HG02852 (cell line): ENCODE data around the gene BIN1.

Experiments used
- ATAC-seq: cut with Tn5 transposase; IDR thresholded peaks from one replicate; pipeline ENCODE4 v1.9.1; 2021; ENCODE audit warnings: mild to moderate bottlenecking, moderate library complexity; ENCODE audit not compliant: unreplicated experiment

The BIN1 gene

DNA sequence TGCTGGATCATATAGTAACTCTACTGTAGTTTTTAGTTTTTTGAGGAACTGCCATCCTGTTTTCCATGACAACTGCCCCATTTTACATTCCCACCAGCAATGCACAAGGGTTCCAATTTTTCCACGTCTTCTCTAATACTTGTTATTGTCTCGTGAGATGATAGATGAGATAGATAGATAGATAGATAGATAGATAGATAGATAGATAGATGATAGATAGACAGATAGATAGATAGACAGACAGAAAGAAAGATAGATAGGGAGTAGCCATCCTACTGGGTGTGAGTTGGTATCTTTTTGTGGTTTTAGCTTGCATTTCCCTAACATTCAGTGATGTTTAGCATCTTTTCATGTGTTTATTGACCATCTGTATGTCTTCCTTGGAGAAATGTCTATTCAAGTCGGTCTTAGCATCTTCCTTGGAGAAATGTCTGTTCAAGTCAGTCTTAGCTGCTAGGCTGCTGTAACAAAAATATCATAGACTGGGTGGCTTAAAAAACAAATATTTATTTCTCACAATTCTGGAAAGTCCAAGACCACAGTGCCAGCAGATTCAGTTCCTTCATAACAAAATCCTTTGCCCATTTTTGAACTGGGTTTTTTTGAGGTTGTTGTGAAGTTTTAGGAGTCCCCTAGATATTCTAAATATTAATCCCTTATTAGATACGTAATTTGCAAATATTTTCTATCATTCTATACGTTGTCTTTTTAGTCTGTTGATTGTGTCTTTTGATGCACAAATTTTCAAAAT lies 98.5 kb downstream of the BIN1 start:
- ATAC-seq, result no peak

DNA sequence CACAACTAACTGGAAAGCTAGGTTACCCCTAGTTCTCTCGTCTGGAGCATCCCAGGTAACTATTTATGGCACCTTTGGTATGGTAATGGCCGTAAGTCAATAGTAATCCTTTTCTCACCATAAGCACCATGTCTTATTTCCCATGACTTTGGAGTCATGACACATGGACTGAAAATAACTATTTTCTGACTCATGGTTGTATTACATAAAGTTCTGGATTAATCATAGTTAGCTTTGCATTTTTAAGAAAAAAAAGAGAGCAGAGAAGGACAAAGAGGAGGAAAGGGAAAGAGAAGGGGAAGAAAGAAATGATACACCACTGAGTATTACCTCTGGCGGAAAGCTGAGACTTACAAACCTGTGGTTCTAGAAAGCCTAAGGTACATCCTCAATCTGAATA lies 99.3 kb downstream of the BIN1 start:
- no peak for ATAC-seq

DNA sequence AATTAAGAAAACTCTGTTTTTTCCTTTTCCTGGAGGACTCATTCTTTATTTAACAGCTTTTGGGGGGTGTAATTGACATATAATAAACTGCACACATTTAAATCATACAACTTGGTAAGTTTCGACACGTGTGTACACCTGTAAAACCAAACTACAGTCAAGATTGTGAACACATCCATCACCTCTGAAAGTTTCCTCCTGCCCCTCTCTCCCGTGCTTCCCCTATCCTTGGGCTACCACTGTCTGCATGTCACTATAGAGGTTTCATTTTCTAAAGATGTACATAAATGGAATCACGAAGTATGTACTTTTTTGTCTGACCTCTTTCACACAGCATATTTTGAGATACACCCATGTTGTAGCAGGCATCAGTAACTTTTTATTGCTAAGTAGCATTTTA lies 100.0 kb downstream of the BIN1 start:
- no peak for ATAC-seq

DNA sequence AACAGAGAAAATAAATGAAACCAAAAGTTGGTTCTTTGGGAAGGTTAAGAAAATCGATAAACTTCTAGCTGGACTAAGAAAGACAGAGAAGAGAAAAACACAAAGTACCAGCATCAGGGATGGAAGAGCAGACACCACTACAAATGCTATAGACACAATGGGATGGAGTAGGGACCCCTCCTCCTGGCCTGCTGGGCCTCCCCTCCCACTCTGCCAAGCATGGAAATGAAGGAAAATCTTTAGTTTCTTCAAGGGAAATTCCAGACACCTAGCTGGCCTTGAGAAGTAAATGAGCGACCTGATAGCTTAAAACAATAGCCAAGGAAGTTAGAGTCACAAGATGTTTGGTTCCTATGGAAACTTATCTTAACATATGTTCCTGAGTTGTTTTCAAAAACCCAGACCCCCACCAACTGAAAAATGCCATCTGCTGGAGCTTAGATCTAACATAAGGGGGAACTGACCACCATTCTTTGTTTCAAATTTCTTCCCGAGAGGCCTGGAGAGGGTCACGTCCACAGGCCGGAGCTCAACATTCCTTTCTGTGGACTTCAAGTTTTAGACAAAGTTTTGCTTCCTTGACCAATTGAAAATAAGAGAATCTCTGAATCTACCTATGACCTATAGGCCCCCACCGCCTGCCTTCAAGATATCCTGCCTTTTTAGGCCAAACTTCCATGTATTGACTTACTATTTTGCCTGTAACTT lies 101.9 kb downstream of the BIN1 start:
- no peak for ATAC-seq

DNA sequence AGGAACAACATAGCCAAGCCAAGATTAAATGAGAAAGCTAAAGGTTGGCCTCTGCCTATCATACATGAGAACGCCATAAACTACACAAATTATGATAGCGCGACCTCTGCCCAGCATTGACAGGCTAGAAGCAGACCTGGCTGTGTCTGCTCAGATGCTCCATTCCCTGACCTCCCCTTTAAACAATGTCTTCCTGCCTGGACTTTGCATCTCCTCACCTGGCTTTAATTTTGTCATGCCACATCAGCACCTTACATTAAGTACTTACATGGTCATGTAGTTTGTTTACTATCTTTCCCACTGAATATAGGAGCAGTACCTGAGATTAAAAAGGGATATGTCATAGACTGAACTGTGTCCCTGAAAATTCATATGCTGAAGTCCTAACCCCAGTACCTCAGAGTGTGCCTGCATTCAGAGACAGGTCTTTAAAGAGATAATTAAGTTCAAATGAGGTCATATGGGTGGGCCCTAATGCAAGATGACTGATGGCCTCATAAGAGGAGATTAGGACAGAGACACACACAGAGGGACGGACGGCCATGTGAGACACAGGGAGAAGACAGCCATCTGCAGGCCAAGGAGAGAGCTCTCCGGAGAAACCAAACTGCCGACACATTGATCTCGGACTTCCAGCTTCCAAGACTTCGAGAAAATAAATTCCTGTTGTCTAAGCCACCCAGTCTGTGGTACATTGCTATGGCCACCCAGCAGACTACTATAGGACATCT lies 103.7 kb downstream of the BIN1 start:
- ATAC-seq, result no peak

DNA sequence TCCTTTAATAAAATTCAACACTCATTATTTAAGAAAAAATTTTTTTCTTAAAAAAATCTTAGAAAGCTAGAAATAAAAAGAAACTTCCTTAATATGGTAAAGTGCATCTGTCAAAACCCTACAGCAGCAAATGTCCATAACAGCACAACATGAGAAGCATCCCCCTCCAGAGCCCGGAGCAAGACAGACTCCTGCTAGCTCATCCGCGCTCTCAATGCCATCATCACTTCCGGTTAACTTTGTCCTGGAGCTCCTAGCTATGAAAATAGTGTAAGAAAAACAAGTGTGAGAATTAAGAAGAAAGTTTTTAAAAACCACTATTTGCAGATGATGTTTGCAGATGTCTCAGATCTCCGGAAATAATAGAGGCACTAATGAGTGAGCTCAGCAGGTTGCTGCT lies 105.2 kb downstream of the BIN1 start:
- ATAC-seq, result no peak

DNA sequence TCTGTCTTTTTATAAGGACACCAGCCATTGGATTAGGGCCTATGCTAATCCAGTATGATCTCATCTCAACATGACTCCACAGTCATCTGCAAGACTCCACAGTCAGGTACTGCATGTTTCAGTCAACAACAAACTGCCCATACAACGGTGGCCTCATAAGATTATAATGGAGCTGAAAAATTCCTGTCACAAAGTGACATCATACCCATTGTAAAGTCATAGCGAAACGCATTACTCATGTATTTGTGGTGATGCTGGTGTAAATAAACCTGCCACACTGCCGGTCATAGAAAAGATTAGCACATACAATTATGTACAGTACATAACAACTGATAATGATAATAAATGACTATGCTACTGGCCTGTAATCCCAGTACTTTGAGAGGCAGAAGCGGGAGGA lies 106.0 kb downstream of the BIN1 start:
- ATAC-seq, result no peak

DNA sequence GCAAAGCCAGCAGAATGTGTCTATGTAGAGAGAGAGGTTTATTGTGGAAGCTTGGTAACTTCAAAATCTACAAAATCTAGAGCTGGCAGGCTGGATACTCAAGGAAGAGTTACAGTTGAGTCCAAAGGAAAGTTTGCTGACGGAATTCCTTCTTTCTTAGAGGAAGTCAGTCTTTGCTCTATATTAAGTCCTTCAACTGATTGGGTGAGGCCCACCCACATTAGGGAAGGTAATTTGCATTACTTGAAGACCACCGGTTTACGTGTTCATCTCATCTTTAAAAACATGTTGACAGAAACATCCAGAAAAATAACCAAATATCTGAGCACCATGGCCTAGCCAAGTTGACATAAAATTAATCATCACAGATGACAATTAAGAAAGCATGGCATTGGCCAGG lies 106.8 kb downstream of the BIN1 start:
- no peak for ATAC-seq

DNA sequence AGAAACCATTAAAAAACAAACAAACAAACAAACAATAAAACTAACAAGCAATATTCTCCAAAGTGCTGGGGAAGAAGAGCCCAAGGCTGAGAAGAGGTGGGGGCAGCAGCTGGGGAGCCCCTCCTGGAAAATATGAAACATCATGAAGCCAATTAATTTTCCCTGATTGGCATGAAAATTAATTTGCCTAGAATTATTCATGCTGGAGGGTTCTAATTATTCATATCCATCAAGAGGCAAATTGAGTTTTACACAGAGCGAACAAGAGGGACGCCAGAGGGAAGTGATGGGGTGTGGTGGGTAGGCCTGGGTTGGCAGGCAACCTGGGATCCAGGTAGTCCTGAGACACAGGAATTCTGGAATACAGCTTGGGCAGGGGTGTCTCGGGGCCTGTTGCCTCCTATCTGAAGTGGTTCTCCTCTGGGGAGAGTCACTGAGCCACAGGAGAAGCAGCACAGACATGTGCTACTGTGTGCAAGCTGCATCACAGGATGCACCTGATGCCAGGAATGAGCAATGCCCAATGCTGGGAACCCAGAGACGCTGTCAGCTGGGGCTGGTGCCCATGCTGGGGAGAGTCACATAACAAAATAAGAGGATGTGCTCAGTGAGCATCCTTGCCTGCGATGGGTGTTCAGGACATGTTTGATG lies 107.7 kb downstream of the BIN1 start:
- no peak for ATAC-seq

DNA sequence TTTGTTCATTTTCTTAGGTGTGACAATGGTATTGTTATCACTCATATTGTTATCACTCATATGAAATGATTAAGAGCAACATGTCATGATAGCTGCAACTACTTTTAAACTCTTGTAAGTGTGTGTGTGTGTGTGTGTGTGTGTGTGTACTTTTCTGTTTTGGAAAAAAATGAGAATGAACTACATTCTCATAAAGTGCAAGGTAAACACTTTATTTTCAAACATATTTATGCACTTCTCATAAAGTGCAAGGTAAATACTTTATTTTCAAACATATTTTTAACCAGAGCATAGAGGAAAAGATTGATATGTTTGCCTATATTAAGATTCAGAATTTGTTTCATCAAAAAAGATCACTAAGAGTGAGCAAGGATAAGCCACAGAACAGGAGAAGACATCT lies 108.5 kb downstream of the BIN1 start:
- ATAC-seq, result no peak
